ENCODE results near the gene USP17L15. TPM values are rescaled to one million over a fixed set of nuclear protein-coding genes. Genes with fewer than 3 reads are reported as not detected.
"Not testable (repeated sequence)": the region's sequence is repeated elsewhere in the genome, so short reads cannot be mapped to it uniquely, and the experiment has no call there.

USP17L15 gene
- total and polyA plus RNA-seq, 10 of the 15 experiments (the other 5 are each of a cell fraction or from before 2014, with no cell fraction given) = 0.04 to 0.12 (median 0.07) TPM; not detected in 7

- 20% methylated on average over 3 of the region's 12 CpGs for WGBS (ENCODE audit: insufficient coverage, insufficient replicate concordance, low lambda C conversion rate, missing lambda C conversion rate)
- SMC1A ChIA-PET (ENCODE audit: uncharacterized antibody, unreplicated experiment) = not testable (repeated sequence)
Measured at GRCh38 chr4:9238461-9238860, 4.3 kb downstream of the USP17L15 start.

GRCh38 chr4:9243579-9243978, 9.4 kb downstream of the USP17L15 start, which contains the start of gene USP17L17:
USP17L17 (plus strand) TSS chr4:9243879; CDS start chr4:9243879, 0 bp downstream.
- POLR2A ChIA-PET; H3K9ac ChIP-seq (ENCODE audit: control insufficient read depth, insufficient read depth, low read length); H2AFZ ChIP-seq (ENCODE audit: control insufficient read depth, low read depth, low read length); CTCF ChIA-PET; DNase-seq (ENCODE audit: low read depth, low spot score); BruUV-seq (replicated peaks); in situ Hi-C loops (cut with MboI); H3K4me3 ChIP-seq; H3K4me1 ChIP-seq (ENCODE audit: control insufficient read depth, insufficient read depth, low read length); H3K27me3 ChIP-seq (replicated peaks in 1 of 2; ENCODE audit: control insufficient read depth in 2 of 2, insufficient read depth in 2 of 2, low read length in 1 of 2); RAD21 ChIA-PET (ENCODE audit: unreplicated experiment); intact Hi-C loops (cut with micrococcal nuclease; ENCODE audit: unreplicated experiment); H4K20me1 ChIP-seq (ENCODE audit: control insufficient read depth, insufficient read depth); H3K9me3 ChIP-seq (replicated peaks; ENCODE audit: control insufficient read depth, insufficient read depth, low read length); FAIRE-seq; H3K36me3 ChIP-seq (ENCODE audit: control insufficient read depth in 2 of 2, insufficient read depth in 2 of 2, low read length in 1 of 2); H3K79me2 ChIP-seq (ENCODE audit: control insufficient read depth, insufficient read depth, low read length); ATAC-seq; H3K27ac ChIP-seq (ENCODE audit: control insufficient read depth, insufficient read depth); SMC1A ChIA-PET (ENCODE audit: uncharacterized antibody, unreplicated experiment); H3K4me2 ChIP-seq (ENCODE audit: control insufficient read depth, insufficient read depth): not testable (repeated sequence)
- 66% methylated on average over 12 of the region's 14 CpGs for WGBS (ENCODE audit: insufficient coverage, insufficient replicate concordance, low lambda C conversion rate, missing lambda C conversion rate)

More at GRCh38 chr4:9238461-9238860, 4.3 kb downstream of the USP17L15 start:
- H4K20me1 ChIP-seq (ENCODE audit: control insufficient read depth, insufficient read depth); H3K4me2 ChIP-seq (ENCODE audit: control insufficient read depth, insufficient read depth); in situ Hi-C loops (cut with MboI); H3K79me2 ChIP-seq (ENCODE audit: control insufficient read depth, insufficient read depth, low read length); H3K27me3 ChIP-seq (replicated peaks in 1 of 2; ENCODE audit: control insufficient read depth in 2 of 2, insufficient read depth in 2 of 2, low read length in 1 of 2); H3K9ac ChIP-seq (ENCODE audit: control insufficient read depth, insufficient read depth, low read length); H3K4me1 ChIP-seq (ENCODE audit: control insufficient read depth, insufficient read depth, low read length); FAIRE-seq; CTCF ChIA-PET; H2AFZ ChIP-seq (ENCODE audit: control insufficient read depth, low read depth, low read length); H3K27ac ChIP-seq (ENCODE audit: control insufficient read depth, insufficient read depth); H3K36me3 ChIP-seq (ENCODE audit: control insufficient read depth in 2 of 2, insufficient read depth in 2 of 2, low read length in 1 of 2); H3K9me3 ChIP-seq (replicated peaks; ENCODE audit: control insufficient read depth, insufficient read depth, low read length); RAD21 ChIA-PET (ENCODE audit: unreplicated experiment); ATAC-seq; intact Hi-C loops (cut with micrococcal nuclease; ENCODE audit: unreplicated experiment); POLR2A ChIA-PET; DNase-seq (ENCODE audit: low read depth, low spot score); BruUV-seq (replicated peaks); H3K4me3 ChIP-seq: not testable (repeated sequence)

- DNase-seq (ENCODE audit: low read depth, low spot score); H3K9ac ChIP-seq (ENCODE audit: control insufficient read depth, insufficient read depth, low read length); H3K79me2 ChIP-seq (ENCODE audit: control insufficient read depth, insufficient read depth, low read length); intact Hi-C loops (cut with micrococcal nuclease; ENCODE audit: unreplicated experiment); H3K27ac ChIP-seq (ENCODE audit: control insufficient read depth, insufficient read depth); in situ Hi-C loops (cut with MboI); H3K36me3 ChIP-seq (ENCODE audit: control insufficient read depth in 2 of 2, insufficient read depth in 2 of 2, low read length in 1 of 2); H3K4me3 ChIP-seq; H3K9me3 ChIP-seq (replicated peaks; ENCODE audit: control insufficient read depth, insufficient read depth, low read length); CTCF ChIA-PET; H4K20me1 ChIP-seq (ENCODE audit: control insufficient read depth, insufficient read depth); H3K4me2 ChIP-seq (ENCODE audit: control insufficient read depth, insufficient read depth); H3K27me3 ChIP-seq (replicated peaks in 1 of 2; ENCODE audit: control insufficient read depth in 2 of 2, insufficient read depth in 2 of 2, low read length in 1 of 2); FAIRE-seq; RAD21 ChIA-PET (ENCODE audit: unreplicated experiment); POLR2A ChIA-PET; SMC1A ChIA-PET (ENCODE audit: uncharacterized antibody, unreplicated experiment); H3K4me1 ChIP-seq (ENCODE audit: control insufficient read depth, insufficient read depth, low read length); H2AFZ ChIP-seq (ENCODE audit: control insufficient read depth, low read depth, low read length); ATAC-seq; BruUV-seq (replicated peaks): not testable (repeated sequence)
- WGBS (ENCODE audit: insufficient coverage, insufficient replicate concordance, low lambda C conversion rate, missing lambda C conversion rate) = 55% methylated on average over 17 of the region's 26 CpGs
Measured at GRCh38 chr4:9247953-9248680, 13.9 kb downstream of the USP17L15 start, which contains the start of gene USP17L18. USP17L18 (plus strand) TSS chr4:9248630; CDS start chr4:9248630, 0 bp downstream.

- RAD21 ChIA-PET (ENCODE audit: unreplicated experiment); intact Hi-C loops (cut with micrococcal nuclease; ENCODE audit: unreplicated experiment); H3K27ac ChIP-seq (ENCODE audit: control insufficient read depth, insufficient read depth); H3K27me3 ChIP-seq (replicated peaks in 1 of 2; ENCODE audit: control insufficient read depth in 2 of 2, insufficient read depth in 2 of 2, low read length in 1 of 2); FAIRE-seq; H3K79me2 ChIP-seq (ENCODE audit: control insufficient read depth, insufficient read depth, low read length); BruUV-seq (replicated peaks); H3K4me3 ChIP-seq; H3K4me1 ChIP-seq (ENCODE audit: control insufficient read depth, insufficient read depth, low read length); H4K20me1 ChIP-seq (ENCODE audit: control insufficient read depth, insufficient read depth); H3K9me3 ChIP-seq (replicated peaks; ENCODE audit: control insufficient read depth, insufficient read depth, low read length); in situ Hi-C loops (cut with MboI); SMC1A ChIA-PET (ENCODE audit: uncharacterized antibody, unreplicated experiment); CTCF ChIA-PET; H3K36me3 ChIP-seq (ENCODE audit: control insufficient read depth in 2 of 2, insufficient read depth in 2 of 2, low read length in 1 of 2); ATAC-seq; DNase-seq (ENCODE audit: low read depth, low spot score); H3K4me2 ChIP-seq (ENCODE audit: control insufficient read depth, insufficient read depth); H2AFZ ChIP-seq (ENCODE audit: control insufficient read depth, low read depth, low read length); H3K9ac ChIP-seq (ENCODE audit: control insufficient read depth, insufficient read depth, low read length); POLR2A ChIA-PET: not testable (repeated sequence)
- no CpG with 5 or more reads among the region's 13 CpGs for WGBS (ENCODE audit: insufficient coverage, insufficient replicate concordance, low lambda C conversion rate, missing lambda C conversion rate)
Measured at GRCh38 chr4:9253078-9253477, 18.9 kb downstream of the USP17L15 start, which contains the start of gene USP17L19. USP17L19 (plus strand) TSS chr4:9253378; CDS start chr4:9253378, 0 bp downstream.
